HepG2 (cell line): ENCODE measurements around the gene AKT2. TPM values are rescaled to one million over a fixed set of nuclear protein-coding genes. Genes with fewer than 3 reads are reported as not detected.

Experiments used
- ATAC-seq: fragments of 200-7000 bp; cut with Tn5 transposase; 3 replicates; pipeline ENCODE4 v1.9.1; 2020; ENCODE audit warnings: mild to moderate bottlenecking, moderate library complexity
- BruUV-seq: library from RNA; stranded (reverse); fragments of 400-500 nt; replicated peaks from 2 replicates; lab custom pipeline; 2021; lab: Mats Ljungman, UMichigan
- CTCF ChIA-PET: fragments of 300-600 bp; formaldehyde crosslinking; extraction: SDS; loops from one replicate; lab custom pipeline; 2021; ENCODE audit warnings: low total read pairs, inconsistent platforms, low intra/inter-chr PET ratio; lab: Yijun Ruan, JAX
- POLR2A ChIA-PET: fragments of 350-600 bp; sonication (Branson Sonifier 250); formaldehyde crosslinking; loops from one replicate; lab custom pipeline; 2020; ENCODE audit warnings: antibody characterized with exemption, inconsistent platforms; lab: Yijun Ruan, JAX
- DNase-seq: peaks from one replicate; pipeline ENCODE4 v3.0.0-alpha.2; 2015; ENCODE audit warnings: low spot score
- FAIRE-seq: peaks from 3 replicates; lab custom pipeline; 2011; peaks lifted over from hg19 to GRCh38; lab: Jason Lieb, UNC
- H2AFZ ChIP-seq: one replicate; pipeline ENCODE4 v1.6.1; 2011; ENCODE audit warnings: low read length, inconsistent platforms
- H3K27ac ChIP-seq: fragments of 300-600 bp; 3 replicates; pipeline ENCODE4 v1.8.0; 2011; ENCODE audit warnings: mixed run types, mild to moderate bottlenecking, mixed read lengths, low read length, inconsistent platforms; ENCODE audit not compliant: insufficient read depth; ENCODE audit errors: extremely low read length
- H3K27me3 ChIP-seq, 2 experiments: fragments of 200-600 bp in 1 of 2; 2 replicates in 1 of 2; 3 replicates in 1 of 2; pipeline versions ENCODE4 v1.6.0 to v1.8.0; 2011; ENCODE audit warnings: low read length in 2 of 2, mild to moderate bottlenecking in 2 of 2, moderate library complexity in 2 of 2, inconsistent platforms in 1 of 2; ENCODE audit not compliant: insufficient read depth in 2 of 2, control insufficient read depth in 1 of 2
- H3K36me3 ChIP-seq, 2 experiments: fragments of 200-600 bp in 1 of 2; replicated peaks in 1 of 2; 2 replicates in 1 of 2; 3 replicates in 1 of 2; pipeline versions ENCODE4 v1.5.1 to v1.8.0; 2011; ENCODE audit warnings: low read length in 2 of 2, inconsistent platforms in 1 of 2; ENCODE audit not compliant: insufficient read depth in 2 of 2, control insufficient read depth in 1 of 2
- H3K4me1 ChIP-seq: 2 replicates; pipeline ENCODE4 v1.5.1; 2012; ENCODE audit warnings: low read length, inconsistent platforms; ENCODE audit not compliant: insufficient read depth
- H3K4me2 ChIP-seq: 2 replicates; pipeline ENCODE4 v1.6.0; 2011; ENCODE audit warnings: low read depth, low read length, inconsistent platforms
- H3K4me3 ChIP-seq, 3 experiments: fragments of 200-600 bp in 1 of 3; sonication (generic), shearing (Covaris generic) in 1 of 3; replicated peaks in 1 of 3; 2 replicates each; pipeline ENCODE4 v1.5.1; 2011 to 2016; ENCODE audit warnings: low read length in 3 of 3, inconsistent platforms in 2 of 3, low read depth in 2 of 3, mild to moderate bottlenecking in 2 of 3, control low read depth in 1 of 3, mixed read lengths in 1 of 3; ENCODE audit not compliant: insufficient read depth in 1 of 3
- H3K79me2 ChIP-seq: one replicate; pipeline ENCODE4 v1.6.1; 2011; ENCODE audit warnings: low read length, inconsistent platforms; ENCODE audit not compliant: insufficient read depth
- H3K9ac ChIP-seq: 2 replicates; pipeline ENCODE4 v1.6.0; 2011; ENCODE audit warnings: mild to moderate bottlenecking, low read depth, low read length, inconsistent platforms; ENCODE audit not compliant: insufficient read depth
- H3K9me3 ChIP-seq: 2 replicates; pipeline ENCODE4 v1.5.1; 2012; ENCODE audit warnings: mild to moderate bottlenecking, low read length
- H4K20me1 ChIP-seq: 2 replicates; pipeline ENCODE4 v1.6.0; 2011; ENCODE audit warnings: inconsistent platforms, mild to moderate bottlenecking, low read length, moderate library complexity; ENCODE audit not compliant: insufficient read depth
- HMG20A ChIP-seq: IDR thresholded peaks from 2 replicates; pipeline ENCODE4 v1.6.1; 2016; ENCODE audit warnings: borderline replicate concordance
- RXRA ChIP-seq: sonication (generic); formaldehyde crosslinking; IDR thresholded peaks from 2 replicates; pipeline ENCODE4 v1.5.1; 2020; ENCODE audit warnings: missing genetic modification reagents
- ZNF629 ChIP-seq: sonication (generic); formaldehyde crosslinking; conservative IDR thresholded peaks from 2 replicates; pipeline ENCODE4 v1.5.0; 2020; ENCODE audit warnings: missing genetic modification reagents
- WGBS: methylation state at CpG from one replicate; pipeline ENCODE4 v1.1.6; 2017; ENCODE audit warnings: low lambda C conversion rate; 5-methylcytosine and 5-hydroxymethylcytosine counted together
- in situ Hi-C: cut with HindIII; loops from 2 replicates; pipeline ENCODE4 v1.10.0; 2017; ENCODE audit warnings: low pct_unique_long_range_greater_than_20kb; ENCODE audit not compliant: extremely low pct_ligation_motif_present
- intact Hi-C: fragments of 100-400 bp; cut with micrococcal nuclease; formaldehyde crosslinking; loops from one replicate; pipeline ENCODE4 v1.10.0; 2022; ENCODE audit not compliant: unreplicated experiment
- polyA plus RNA-seq, 8 experiments: library from polyadenylated mRNA; depleted of rRNA in 3 of 8; stranded (reverse) in 7 of 8; unstranded in 1 of 8; fragments of >200 nt; fragmentation: Illumina TruSeq in 4 of 8; extraction: Trizol in 4 of 8; gene quantifications; 2 replicates each; pipeline versions ENCODE4 v1.2.1 to v1.2.3, GENCODE V29; 2011 to 2016; ENCODE audit warnings: low read depth in 4 of 8, missing spikeins in 1 of 8, mixed read lengths in 1 of 8; ENCODE audit not compliant: insufficient read depth in 1 of 8
- total RNA-seq, 5 experiments: library from RNA; depleted of rRNA; stranded (reverse); fragments of >200 nt; fragmentation: Illumina TruSeq; extraction: Trizol; gene quantifications; 2 replicates each; pipeline ENCODE4 v1.2.3, GENCODE V29; 2016; ENCODE audit warnings: low read depth in 1 of 5
- TF ChIP-seq, protein P1 (sequence below): sonication (generic); formaldehyde crosslinking; IDR thresholded peaks from 2 replicates; pipeline ENCODE4 v1.8.1; 2023; ENCODE audit warnings: missing genetic modification reagents, inconsistent platforms, borderline replicate concordance

Gene AKT2
- total and polyA plus RNA-seq, 2 of the 13 experiments (the other 11 are each of a cell fraction or from before 2014, with no cell fraction given), result 82.1 to 173 TPM

- CTCF ChIA-PET, result no interaction called here
- intact Hi-C loops (no loop called here), in situ Hi-C loops (loop anchor here (5.0 kb wide), 1 partner anchor 87 kb away; no protein-coding TSS in a partner anchor)
- H2AFZ ChIP-seq, result no peak overlapping the region
- H3K27ac ChIP-seq, result no peak overlapping the region
- FAIRE-seq (no peak), DNase-seq (no peak), ATAC-seq (no peak)
- POLR2A ChIA-PET, result interaction anchor here (0.7 to 1.4 kb wide), 2 partner anchors 33 to 59 kb away, joined by 3 to 7 read pairs; no protein-coding TSS in a partner anchor
- H3K9me3 ChIP-seq, result no peaks in the 10 kb centered on the region
- TF ChIP-seq, protein P1, sequence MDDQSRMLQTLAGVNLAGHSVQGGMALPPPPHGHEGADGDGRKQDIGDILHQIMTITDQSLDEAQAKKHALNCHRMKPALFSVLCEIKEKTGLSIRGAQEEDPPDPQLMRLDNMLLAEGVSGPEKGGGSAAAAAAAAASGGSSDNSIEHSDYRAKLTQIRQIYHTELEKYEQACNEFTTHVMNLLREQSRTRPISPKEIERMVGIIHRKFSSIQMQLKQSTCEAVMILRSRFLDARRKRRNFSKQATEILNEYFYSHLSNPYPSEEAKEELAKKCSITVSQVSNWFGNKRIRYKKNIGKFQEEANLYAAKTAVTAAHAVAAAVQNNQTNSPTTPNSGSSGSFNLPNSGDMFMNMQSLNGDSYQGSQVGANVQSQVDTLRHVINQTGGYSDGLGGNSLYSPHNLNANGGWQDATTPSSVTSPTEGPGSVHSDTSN (CRISPR knock-in tag), result no peak
- 0 out of 2 replicates have a peak, but pooled peaks have one; percentile 17 for TF ChIP-seq RXRA
- BruUV-seq, result no TSS peak
- H3K27me3 ChIP-seq, result no peaks in the 10 kb centered on the region
- no peak overlapping the region for H3K4me2 ChIP-seq
- H3K36me3 ChIP-seq, result no peaks in the 10 kb centered on the region
- no peaks in the 10 kb centered on the region for H4K20me1 ChIP-seq
- peaks cover 50% of the 10 kb centered on the region for H3K4me1 ChIP-seq
- H3K4me3 ChIP-seq, result no peak overlapping the region
- H3K9ac ChIP-seq, result no peak overlapping the region
- no peaks in the 10 kb centered on the region for H3K79me2 ChIP-seq
- 94% methylated on average over 20 of the region's 32 CpGs for WGBS
Measured at GRCh38 chr19:40224342-40225150, 60.6 kb downstream of the AKT2 start.

DNA sequence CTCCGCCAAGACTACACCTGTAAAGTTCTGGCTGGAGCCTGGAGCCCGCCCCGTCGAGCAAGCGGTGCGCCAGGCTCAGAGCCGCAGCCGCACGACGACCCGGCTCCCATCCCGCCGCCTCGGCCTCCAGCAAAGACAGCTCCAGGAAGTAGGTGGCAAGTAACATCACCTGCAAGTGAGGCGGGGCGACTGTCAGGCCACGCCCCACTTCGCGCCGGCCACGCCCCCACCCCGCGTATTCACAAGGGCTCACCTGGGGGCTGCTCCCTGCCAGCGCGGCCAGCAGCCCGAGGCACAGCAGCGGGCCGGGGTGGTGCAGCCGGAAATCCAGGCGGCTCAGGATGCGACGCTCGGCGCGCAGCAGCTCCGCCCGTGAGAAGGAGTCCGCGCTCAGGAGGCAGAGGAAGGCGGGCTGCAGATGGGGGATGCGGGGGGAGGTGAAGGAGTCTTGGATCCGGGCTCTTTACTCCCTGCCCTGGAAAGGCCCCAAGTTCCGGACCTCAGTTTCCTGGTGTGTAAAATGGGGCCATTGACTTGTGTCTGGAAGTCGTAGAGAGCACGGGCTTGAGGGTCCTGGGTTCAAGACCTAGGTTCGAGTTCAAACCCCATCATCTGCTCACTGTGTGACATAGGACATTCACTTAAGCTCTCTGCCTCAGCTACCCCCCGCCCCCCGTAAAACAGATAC lies 61.9 kb downstream of the AKT2 start:
- POLR2A ChIA-PET, result interaction anchor here (1.0 kb wide), 1 partner anchor 9 kb away, joined by 3 read pairs; no protein-coding TSS in a partner anchor
- Histone ChIP-seq H3K79me2 (no peaks in the 10 kb centered on the region), H3K4me3 (no peak overlapping the region), H3K4me1 (peaks cover 38% of the 10 kb centered on the region), H3K9ac (no peak overlapping the region), H4K20me1 (no peaks in the 10 kb centered on the region), H3K27me3 (peaks cover 0 to 4% of the 10 kb centered on the region in 2 experiments; a peak in 1 of 5 replicates), H3K4me2 (no peak overlapping the region), H3K9me3 (no peaks in the 10 kb centered on the region), H3K27ac (no peak overlapping the region), H2AFZ (no peak overlapping the region), H3K36me3 (no peaks in the 10 kb centered on the region)
- FAIRE-seq, result no peak
- no peak for DNase-seq
- no TSS peak for BruUV-seq
- TF ChIP-seq ZNF629 (CRISPR knock-in tag), result peak; percentile 48
- no peak for TF ChIP-seq HMG20A (CRISPR knock-in tag)
- in situ Hi-C loops (loop anchor here (5.0 kb wide), 1 partner anchor 86 kb away; no protein-coding TSS in a partner anchor), intact Hi-C loops (no loop called here)
- CTCF ChIA-PET, result no interaction called here
- 93% methylated on average over 30 of the region's 48 CpGs for WGBS
- no peak for ATAC-seq
